GM12892 (cell line): Measurements from ENCODE around the gene SNAP91.

ENCODE experiments used
- POLR2A ChIP-seq: IDR thresholded peaks from 2 replicates; pipeline ENCODE4 v1.6.1; 2011; ENCODE audit warnings: low read depth, low read length, control low read depth
- POLR2AphosphoS5 ChIP-seq: IDR thresholded peaks from 2 replicates; pipeline ENCODE4 v1.6.1; 2011; ENCODE audit warnings: low read depth, low read length, control low read depth

- TF ChIP-seq POLR2A, result no peak
- no peak for TF ChIP-seq POLR2AphosphoS5
Measured at GRCh38 chr6:83707829-83708545, 914 bp downstream of the SNAP91 start.
